Large intestine (tissue), 12 donors: ENCODE results near the gene TBCCD1. TPM values are rescaled to one million over a fixed set of nuclear protein-coding genes. Genes with fewer than 3 reads are reported as not detected.

ENCODE experiments used
- DNase-seq, 2 donors: peaks; one replicate each; pipeline versions ENCODE4 v3.0.0 to v3.0.0-alpha.2; 2013
- H3K27ac ChIP-seq: one replicate; pipeline ENCODE4 v1.5.1; 2013; ENCODE audit warnings: low read length
- H3K27me3 ChIP-seq: 2 replicates; pipeline ENCODE4 v1.6.1; 2013; ENCODE audit warnings: low read length; ENCODE audit not compliant: control insufficient read depth, insufficient read depth
- H3K36me3 ChIP-seq: 2 replicates; pipeline ENCODE4 v1.6.1; 2013; ENCODE audit warnings: low read length; ENCODE audit not compliant: control insufficient read depth, insufficient read depth
- H3K4me1 ChIP-seq: one replicate; pipeline ENCODE4 v1.6.1; 2013; ENCODE audit warnings: low read length; ENCODE audit not compliant: control insufficient read depth, insufficient read depth
- H3K4me3 ChIP-seq: one replicate; pipeline ENCODE4 v1.5.1; 2013; ENCODE audit warnings: low read length
- H3K9me3 ChIP-seq: one replicate; pipeline ENCODE4 v1.6.1; 2013; ENCODE audit warnings: mild to moderate bottlenecking, low read depth, low read length, moderate library complexity; ENCODE audit not compliant: control insufficient read depth
- WGBS: methylation state at CpG from one replicate; pipeline ENCODE4 v1.1.5; 2013; ENCODE audit warnings: low lambda C conversion rate; ENCODE audit not compliant: insufficient coverage; 5-methylcytosine and 5-hydroxymethylcytosine counted together
- long read RNA-seq, 11 donors: transcript quantifications; one replicate each; lab custom pipeline, GENCODE V29; 2026
- polyA plus RNA-seq: library from polyadenylated mRNA; unstranded; fragments of 120-200 nt; gene quantifications from one replicate; pipeline ENCODE4 v1.2.1, GENCODE V29; 2013

TBCCD1 gene
- 15.6 TPM for polyA plus RNA-seq
- long read RNA-seq, donor 1, partial matches to known transcripts: 0 of 1 reads
- long read RNA-seq, donor 1, other reads (novel, unspliced or antisense): 0 of 1 reads
- long read RNA-seq, donor 2, partial matches to known transcripts: 0 of 1 reads
- long read RNA-seq, donor 2, other reads (novel, unspliced or antisense): 0 of 1 reads
- long read RNA-seq, donor 3: 0 reads
- long read RNA-seq, donor 4: 0 reads
- long read RNA-seq, donor 5, partial matches to known transcripts: 0 of 2 reads
- long read RNA-seq, donor 5, other reads (novel, unspliced or antisense): 0 of 2 reads
- long read RNA-seq, donor 6, partial matches to known transcripts: 25 of 28 reads
- long read RNA-seq, donor 6, other reads (novel, unspliced or antisense): 0 of 28 reads
- long read RNA-seq, donor 7, partial matches to known transcripts: 57 of 59 reads
- long read RNA-seq, donor 7, other reads (novel, unspliced or antisense): 0 of 59 reads
- long read RNA-seq, donor 8, partial matches to known transcripts: 0 of 4 reads
- long read RNA-seq, donor 8, other reads (novel, unspliced or antisense): 0 of 4 reads
- long read RNA-seq, donor 9: 0 reads
- long read RNA-seq, donor 10, partial matches to known transcripts: 0 of 3 reads
- long read RNA-seq, donor 10, other reads (novel, unspliced or antisense): 0 of 3 reads
- long read RNA-seq, donor 11, partial matches to known transcripts: 0 of 1 reads
- long read RNA-seq, donor 11, other reads (novel, unspliced or antisense): 0 of 1 reads

DNA sequence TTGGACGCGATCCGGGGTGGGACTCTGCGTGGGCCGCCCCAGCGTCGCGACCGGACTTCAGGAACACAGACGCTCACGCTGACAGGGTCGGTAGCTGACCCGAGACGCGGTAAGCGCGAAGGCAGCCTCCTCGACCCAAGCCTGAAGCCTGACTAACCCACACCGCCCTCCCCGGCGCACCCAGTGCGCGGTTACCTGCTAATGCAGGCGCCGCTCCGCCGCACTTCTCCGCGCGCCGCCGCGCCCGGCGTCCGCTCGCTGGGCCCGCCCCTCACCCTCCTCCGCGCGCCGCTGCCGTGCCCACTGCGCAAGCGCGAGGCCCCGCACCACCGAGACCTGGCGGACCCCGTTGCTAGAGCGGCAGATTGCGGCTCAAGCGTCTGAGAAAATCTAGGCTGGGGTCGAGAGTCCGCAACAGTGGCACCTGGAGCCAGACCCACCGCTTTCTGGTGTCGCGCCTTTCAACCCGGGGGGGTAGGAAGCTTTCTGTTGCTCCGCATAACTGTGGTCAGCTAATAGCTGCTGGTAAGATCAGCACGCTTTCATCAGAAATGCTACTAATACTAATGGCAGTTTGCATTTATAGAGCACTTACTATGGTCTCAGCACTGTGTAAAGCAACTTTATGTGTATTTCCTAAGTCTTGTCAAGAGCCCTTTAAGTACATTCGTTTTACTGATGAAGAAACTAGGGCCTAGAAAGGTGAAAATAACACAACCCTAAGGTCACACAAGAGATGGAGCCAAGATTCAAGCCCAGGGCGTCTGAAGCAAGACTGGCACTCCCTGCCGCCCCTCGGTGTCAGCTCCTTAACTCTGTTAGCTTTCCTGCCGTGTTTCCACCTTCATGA lies at the start of gene TBCCD1:
TBCCD1 (minus strand) TSS at position 268 of the 850 bp plus-strand sequence. CDS start 3,010 bp downstream, outside the sequence.
- DNase-seq: peak; percentile 94 to 98
- peaks cover 8% of the 10 kb centered on the region for H3K4me1 ChIP-seq
- no peaks in the 10 kb centered on the region for H3K36me3 ChIP-seq
- H3K27ac ChIP-seq: peak within 1 kb of the TSS; percentile 96
- WGBS: no CpG with 5 or more reads among the region's 66 CpGs
- peak within 1 kb of the TSS; percentile 97 for H3K4me3 ChIP-seq
- H3K27me3 ChIP-seq: no peaks in the 10 kb centered on the region
- no peaks in the 10 kb centered on the region for H3K9me3 ChIP-seq

GRCh38 chr3:186616299-186616617 lies 49.1 kb upstream of the TBCCD1 start:
- H3K4me3 ChIP-seq: no peak overlapping the region
- DNase-seq: no peak
- H3K27me3 ChIP-seq: peaks cover 6% of the 10 kb centered on the region
- no CpG with 5 or more reads among the region's 8 CpGs for WGBS
- no peak overlapping the region for H3K27ac ChIP-seq
- H3K4me1 ChIP-seq: peaks cover 14% of the 10 kb centered on the region
- no peaks in the 10 kb centered on the region for H3K9me3 ChIP-seq
- H3K36me3 ChIP-seq: no peaks in the 10 kb centered on the region

- H3K27me3 ChIP-seq: peaks cover 6% of the 10 kb centered on the region
- H3K36me3 ChIP-seq: no peaks in the 10 kb centered on the region
- no peaks in the 10 kb centered on the region for H3K9me3 ChIP-seq
- peaks cover 14% of the 10 kb centered on the region for H3K4me1 ChIP-seq
- WGBS: 0% methylated on average over 4 of the region's 16 CpGs
- DNase-seq: peak; percentile 74 to 79
- H3K27ac ChIP-seq: no peak overlapping the region
- no peak overlapping the region for H3K4me3 ChIP-seq
Observed at GRCh38 chr3:186614597-186615483, 47.7 kb upstream of the TBCCD1 start.

GRCh38 chr3:186614266-186614596 lies 47.1 kb upstream of the TBCCD1 start:
- Histone ChIP-seq H3K36me3 (no peaks in the 10 kb centered on the region), H3K4me3 (no peak overlapping the region), H3K4me1 (peaks cover 14% of the 10 kb centered on the region), H3K27me3 (peaks cover 6% of the 10 kb centered on the region), H3K9me3 (no peaks in the 10 kb centered on the region), H3K27ac (no peak overlapping the region)
- WGBS: 100% methylated on average over 1 of the region's 6 CpGs
- DNase-seq: no peak

- Histone ChIP-seq H3K9me3 (no peaks in the 10 kb centered on the region), H3K4me1 (peaks cover 14% of the 10 kb centered on the region), H3K36me3 (no peaks in the 10 kb centered on the region), H3K4me3 (no peak overlapping the region), H3K27me3 (peaks cover 6% of the 10 kb centered on the region), H3K27ac (no peak overlapping the region)
- no CpG with 5 or more reads among the region's 4 CpGs for WGBS
- DNase-seq: no peak
Observed at GRCh38 chr3:186613637-186614265, 46.6 kb upstream of the TBCCD1 start.

GRCh38 chr3:186612721-186613636 lies 45.8 kb upstream of the TBCCD1 start, which contains the start of gene AHSG:
TSS of gene AHSG (plus strand) at chr3:186613060. CDS start at chr3:186613142, 82 bp downstream.
- Histone ChIP-seq H3K9me3 (no peaks in the 10 kb centered on the region), H3K4me1 (peaks cover 14% of the 10 kb centered on the region), H3K27me3 (peaks cover 4% of the 10 kb centered on the region), H3K27ac (peak within 1 kb of the TSS; percentile 20), H3K36me3 (no peaks in the 10 kb centered on the region), H3K4me3 (no peak within 1 kb of the TSS)
- peak; percentile 52 to 78 for DNase-seq
- 0% methylated on average over 1 of the region's 7 CpGs for WGBS

DNA sequence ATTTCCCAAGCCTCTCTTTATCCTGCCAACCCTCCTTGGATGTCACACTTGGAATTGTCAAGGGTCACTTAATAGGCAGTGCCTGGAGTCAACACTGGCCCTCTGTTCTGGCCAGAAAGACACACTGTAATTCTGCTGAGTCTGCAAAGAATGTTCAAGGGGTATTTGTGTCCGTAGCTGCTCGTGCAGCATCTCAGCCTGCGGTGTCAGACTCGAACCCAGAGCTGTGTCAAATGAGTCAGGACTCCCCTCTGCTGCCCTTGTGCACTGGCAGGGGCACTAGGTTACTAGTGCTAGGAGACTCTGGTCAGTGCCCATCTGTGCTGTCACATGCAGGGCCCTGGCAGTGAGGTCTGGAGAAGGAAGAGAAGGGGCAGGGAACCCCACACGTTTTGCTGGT lies 44.9 kb upstream of the TBCCD1 start:
- no peak for DNase-seq
- no CpG with 5 or more reads among the region's 5 CpGs for WGBS
- H3K4me1 ChIP-seq: peaks cover 16% of the 10 kb centered on the region
- H3K27ac ChIP-seq: no peak overlapping the region
- H3K27me3 ChIP-seq: no peaks in the 10 kb centered on the region
- H3K9me3 ChIP-seq: no peaks in the 10 kb centered on the region
- H3K36me3 ChIP-seq: no peaks in the 10 kb centered on the region
- H3K4me3 ChIP-seq: no peak overlapping the region

GRCh38 chr3:186609247-186609868 lies 42.2 kb upstream of the TBCCD1 start:
- no peaks in the 10 kb centered on the region for H3K36me3 ChIP-seq
- no peak overlapping the region for H3K27ac ChIP-seq
- WGBS: no CpG with 5 or more reads among the region's 8 CpGs
- H3K4me3 ChIP-seq: no peak overlapping the region
- no peaks in the 10 kb centered on the region for H3K9me3 ChIP-seq
- H3K4me1 ChIP-seq: peaks cover 26% of the 10 kb centered on the region
- no peaks in the 10 kb centered on the region for H3K27me3 ChIP-seq
- peak; percentile 45 to 53 for DNase-seq
